Natural killer cell (primary cell): ENCODE data around the gene AXIN1. TPM values are rescaled to one million over a fixed set of nuclear protein-coding genes. Genes with fewer than 3 reads are reported as not detected.
A peak's percentile ranks its signal among the peaks of the same experiment; 100 is the strongest.

Experiments used
- ATAC-seq, 3 donors: fragments of 150-1000 bp in 2 of 3; fragments of 200-7000 bp in 1 of 3; cut with Tn5 transposase; 1 replicate in 1 of 3; 2 replicates in 2 of 3; pipeline ENCODE4 v1.10.0; 2021; ENCODE audit warnings: mild to moderate bottlenecking in 2 of 3, moderate library complexity in 2 of 3
- DNase-seq, 2 donors: peaks; one replicate each; pipeline versions ENCODE4 v3.0.0 to v3.0.0-alpha.2; 2013 to 2021; ENCODE audit warnings: mixed read lengths in 1 of 2
- H3K27ac ChIP-seq: one replicate; pipeline ENCODE4 v1.5.1; 2013; ENCODE audit warnings: mild to moderate bottlenecking, low read length
- H3K27me3 ChIP-seq: one replicate; pipeline ENCODE4 v1.6.1; 2013; ENCODE audit warnings: low read length; ENCODE audit not compliant: control insufficient read depth, insufficient read depth
- H3K36me3 ChIP-seq: one replicate; pipeline ENCODE4 v1.6.1; 2013; ENCODE audit warnings: low read length; ENCODE audit not compliant: control insufficient read depth, insufficient read depth
- H3K4me1 ChIP-seq: one replicate; pipeline ENCODE4 v1.6.1; 2013; ENCODE audit warnings: low read length; ENCODE audit not compliant: control insufficient read depth, insufficient read depth
- H3K4me3 ChIP-seq: one replicate; pipeline ENCODE4 v1.5.1; 2013; ENCODE audit warnings: low read length
- H3K9me3 ChIP-seq: one replicate; pipeline ENCODE4 v1.6.1; 2013; ENCODE audit warnings: low read length; ENCODE audit not compliant: control insufficient read depth, insufficient read depth
- H3K27ac Mint-ChIP-seq, 2 donors: one replicate each; pipeline ENCODE4 v1.8.0; 2022; ENCODE audit warnings: mild to moderate bottlenecking in 2 of 2, mixed read lengths in 2 of 2, moderate library complexity in 1 of 2
- H3K27me3 Mint-ChIP-seq, 2 donors: one replicate each; pipeline ENCODE4 v1.8.0; 2022; ENCODE audit warnings: low read depth in 2 of 2, mixed read lengths in 2 of 2
- H3K36me3 Mint-ChIP-seq: one replicate; pipeline ENCODE4 v1.8.0; 2022; ENCODE audit warnings: mixed read lengths
- H3K4me1 Mint-ChIP-seq, 2 donors: one replicate each; pipeline ENCODE4 v1.8.0; 2022; ENCODE audit warnings: mixed read lengths in 2 of 2
- H3K4me3 Mint-ChIP-seq: one replicate; pipeline ENCODE4 v1.8.0; 2022; ENCODE audit warnings: mild to moderate bottlenecking, moderate library complexity, mixed read lengths
- H3K9me3 Mint-ChIP-seq, 2 donors: one replicate each; pipeline ENCODE4 v1.8.0; 2022; ENCODE audit warnings: mixed read lengths in 2 of 2
- CTCF ChIP-seq: fragments of 200-600 bp; IDR thresholded peaks from one replicate; pipeline ENCODE4 v1.8.0; 2022; ENCODE audit warnings: antibody characterized with exemption
- WGBS: methylation state at CpG from one replicate; pipeline ENCODE4 v1.1.7; 2013; ENCODE audit warnings: missing lambda C conversion rate; ENCODE audit not compliant: insufficient coverage; 5-methylcytosine and 5-hydroxymethylcytosine counted together
- intact Hi-C: fragments of 100-400 bp; cut with micrococcal nuclease; formaldehyde crosslinking; loops from one replicate; pipeline ENCODE4 v1.14.2; 2022
- total RNA-seq, 4 donors: library from RNA; stranded (reverse); fragments of 120-200 nt in 1 of 4; gene quantifications; one replicate each; pipeline versions ENCODE4 v1.2.3 to v1.2.4, GENCODE V29; 2013 to 2022

The AXIN1 gene
- total RNA-seq, 3 donors from 2014 or later (not counting 1 experiment from before 2014, with no cell fraction given) = 100 to 122 (median 106) TPM

GRCh38 chr16:368388-369158, 16.1 kb upstream of the AXIN1 start:
- Mint-ChIP-seq H3K27me3 (no peaks in the 10 kb centered on the region), H3K4me1 (peaks cover 0 to 17% of the 10 kb centered on the region in 2 donors), H3K9me3 (no peaks in the 10 kb centered on the region), H3K36me3 (no peaks in the 10 kb centered on the region), H3K27ac (peak overlapping the region in 1 of 2 donors; percentile 35), H3K4me3 (no peak overlapping the region)
- no peak for ATAC-seq
- DNase-seq = no peak
- intact Hi-C loops = no loop called here
- WGBS = 95% methylated on average over 29 of the region's 29 CpGs
- Histone ChIP-seq H3K9me3 (no peaks in the 10 kb centered on the region), H3K4me1 (peaks cover 19% of the 10 kb centered on the region), H3K27ac (no peak overlapping the region), H3K36me3 (peaks cover 27% of the 10 kb centered on the region), H3K4me3 (no peak overlapping the region), H3K27me3 (no peaks in the 10 kb centered on the region)
- TF ChIP-seq CTCF = no peak

GRCh38 chr16:367333-367903, 14.9 kb upstream of the AXIN1 start:
- Histone ChIP-seq H3K27ac (no peak overlapping the region), H3K4me3 (no peak overlapping the region), H3K4me1 (peaks cover 21% of the 10 kb centered on the region), H3K9me3 (no peaks in the 10 kb centered on the region), H3K36me3 (peaks cover 24% of the 10 kb centered on the region), H3K27me3 (no peaks in the 10 kb centered on the region)
- DNase-seq = no peak
- Mint-ChIP-seq H3K27me3 (no peaks in the 10 kb centered on the region), H3K36me3 (no peaks in the 10 kb centered on the region), H3K9me3 (no peaks in the 10 kb centered on the region), H3K27ac (no peak overlapping the region), H3K4me1 (peaks cover 0 to 18% of the 10 kb centered on the region in 2 donors), H3K4me3 (peak overlapping the region; percentile 25)
- no peak for ATAC-seq
- 98% methylated on average over 18 of the region's 18 CpGs for WGBS
- intact Hi-C loops = no loop called here
- no peak for TF ChIP-seq CTCF

- Mint-ChIP-seq H3K27me3 (no peaks in the 10 kb centered on the region), H3K9me3 (no peaks in the 10 kb centered on the region)
- intact Hi-C loops = no loop called here
These were observed 14.0 kb upstream of the AXIN1 start for GRCh38 chr16:366476-366875.

More at GRCh38 chr16:366476-366875, 14.0 kb upstream of the AXIN1 start:
- H3K27ac Mint-ChIP-seq = no peak overlapping the region
- Histone ChIP-seq H3K9me3 (no peaks in the 10 kb centered on the region), H3K27ac (no peak overlapping the region), H3K4me3 (no peak overlapping the region), H3K4me1 (peaks cover 28% of the 10 kb centered on the region), H3K27me3 (no peaks in the 10 kb centered on the region), H3K36me3 (peaks cover 19% of the 10 kb centered on the region)
- no peak overlapping the region for H3K4me3 Mint-ChIP-seq
- H3K36me3 Mint-ChIP-seq = no peaks in the 10 kb centered on the region
- no peak for DNase-seq
- WGBS = 90% methylated on average over 10 of the region's 10 CpGs
- no peak for ATAC-seq
- TF ChIP-seq CTCF = no peak
- H3K4me1 Mint-ChIP-seq = peaks cover 5 to 24% of the 10 kb centered on the region in 2 donors
